ENCODE data around the gene IL4.

IL4 gene

GRCh38 chr5:132680780-132681475 lies 7.1 kb downstream of the IL4 start:
- Histone ChIP-seq H3K27me3 (ENCODE audit: insufficient read depth, poor library complexity, severe bottlenecking) (no peaks in the 10 kb centered on the region), H3K4me1 (ENCODE audit: insufficient read depth, poor library complexity, severe bottlenecking) (peaks cover 12% of the 10 kb centered on the region), H3K4me3 (ENCODE audit: severe bottlenecking) (no peak overlapping the region), H3K9me3 (ENCODE audit: severe bottlenecking) (no peaks in the 10 kb centered on the region), H3K27ac (ENCODE audit: poor library complexity, severe bottlenecking) (no peak overlapping the region), H3K36me3 (ENCODE audit: low read depth) (no peaks in the 10 kb centered on the region)
- no peak for DNase-seq (ENCODE audit: low spot score)
- ATAC-seq (ENCODE audit: low read depth), result no peak
- TF ChIP-seq CTCF (IDR thresholded peaks at IDR 0.05; ENCODE audit: poor library complexity, severe bottlenecking), result no peak

- DNase-seq (ENCODE audit: low spot score), result no peak
- no peak overlapping the region for H3K27ac ChIP-seq (ENCODE audit: poor library complexity, severe bottlenecking)
- H3K27me3 ChIP-seq (ENCODE audit: insufficient read depth, poor library complexity, severe bottlenecking), result no peaks in the 10 kb centered on the region
- no peak overlapping the region for H3K4me3 ChIP-seq (ENCODE audit: severe bottlenecking)
- no peaks in the 10 kb centered on the region for H3K36me3 ChIP-seq (ENCODE audit: low read depth)
- no peak for TF ChIP-seq CTCF (IDR thresholded peaks at IDR 0.05; ENCODE audit: poor library complexity, severe bottlenecking)
- H3K4me1 ChIP-seq (ENCODE audit: insufficient read depth, poor library complexity, severe bottlenecking), result peaks cover 11% of the 10 kb centered on the region
- H3K9me3 ChIP-seq (ENCODE audit: severe bottlenecking), result no peaks in the 10 kb centered on the region
- no peak for ATAC-seq (ENCODE audit: low read depth)
These were observed 7.7 kb downstream of the IL4 start for GRCh38 chr5:132681476-132681831.

- DNase-seq (ENCODE audit: low spot score) (no peak), ATAC-seq (ENCODE audit: low read depth) (no peak)
- no peaks in the 10 kb centered on the region for H3K9me3 ChIP-seq (ENCODE audit: severe bottlenecking)
- H3K27ac ChIP-seq (ENCODE audit: poor library complexity, severe bottlenecking), result no peak overlapping the region
- no peak for TF ChIP-seq CTCF (IDR thresholded peaks at IDR 0.05; ENCODE audit: poor library complexity, severe bottlenecking)
- no peaks in the 10 kb centered on the region for H3K36me3 ChIP-seq (ENCODE audit: low read depth)
- H3K4me3 ChIP-seq (ENCODE audit: severe bottlenecking), result no peak overlapping the region
- no peaks in the 10 kb centered on the region for H3K27me3 ChIP-seq (ENCODE audit: insufficient read depth, poor library complexity, severe bottlenecking)
- H3K4me1 ChIP-seq (ENCODE audit: insufficient read depth, poor library complexity, severe bottlenecking), result peaks cover 6% of the 10 kb centered on the region
These were observed 8.2 kb downstream of the IL4 start for GRCh38 chr5:132681983-132682382.

GRCh38 chr5:132684491-132684890 lies 10.7 kb downstream of the IL4 start:
- no peak overlapping the region for H3K27ac ChIP-seq (ENCODE audit: poor library complexity, severe bottlenecking)
- ATAC-seq (ENCODE audit: low read depth), result no peak
- H3K9me3 ChIP-seq (ENCODE audit: severe bottlenecking), result no peaks in the 10 kb centered on the region
- no peak for DNase-seq (ENCODE audit: low spot score)
- H3K4me3 ChIP-seq (ENCODE audit: severe bottlenecking), result no peak overlapping the region
- H3K27me3 ChIP-seq (ENCODE audit: insufficient read depth, poor library complexity, severe bottlenecking), result no peaks in the 10 kb centered on the region
- H3K4me1 ChIP-seq (ENCODE audit: insufficient read depth, poor library complexity, severe bottlenecking), result no peaks in the 10 kb centered on the region
- TF ChIP-seq CTCF (IDR thresholded peaks at IDR 0.05; ENCODE audit: poor library complexity, severe bottlenecking), result no peak
- no peaks in the 10 kb centered on the region for H3K36me3 ChIP-seq (ENCODE audit: low read depth)

- Histone ChIP-seq H3K9me3 (ENCODE audit: severe bottlenecking) (no peaks in the 10 kb centered on the region), H3K4me1 (ENCODE audit: insufficient read depth, poor library complexity, severe bottlenecking) (no peaks in the 10 kb centered on the region), H3K27ac (ENCODE audit: poor library complexity, severe bottlenecking) (no peak overlapping the region), H3K4me3 (ENCODE audit: severe bottlenecking) (no peak overlapping the region), H3K27me3 (ENCODE audit: insufficient read depth, poor library complexity, severe bottlenecking) (no peaks in the 10 kb centered on the region), H3K36me3 (ENCODE audit: low read depth) (no peaks in the 10 kb centered on the region)
- DNase-seq (ENCODE audit: low spot score), result no peak
- no peak for TF ChIP-seq CTCF (IDR thresholded peaks at IDR 0.05; ENCODE audit: poor library complexity, severe bottlenecking)
- no peak for ATAC-seq (ENCODE audit: low read depth)
These were observed 11.3 kb downstream of the IL4 start for GRCh38 chr5:132684922-132685720.

Data from RWPE2 (cell line).